Measurements from ENCODE around the gene RAI14. TPM values are rescaled to one million over a fixed set of nuclear protein-coding genes. Genes with fewer than 3 reads are reported as not detected.

RAI14 gene
- total and polyA plus RNA-seq, 2 donors (not counting 1 experiment from before 2014, with no cell fraction given), result 98.7 to 125 TPM

DNA sequence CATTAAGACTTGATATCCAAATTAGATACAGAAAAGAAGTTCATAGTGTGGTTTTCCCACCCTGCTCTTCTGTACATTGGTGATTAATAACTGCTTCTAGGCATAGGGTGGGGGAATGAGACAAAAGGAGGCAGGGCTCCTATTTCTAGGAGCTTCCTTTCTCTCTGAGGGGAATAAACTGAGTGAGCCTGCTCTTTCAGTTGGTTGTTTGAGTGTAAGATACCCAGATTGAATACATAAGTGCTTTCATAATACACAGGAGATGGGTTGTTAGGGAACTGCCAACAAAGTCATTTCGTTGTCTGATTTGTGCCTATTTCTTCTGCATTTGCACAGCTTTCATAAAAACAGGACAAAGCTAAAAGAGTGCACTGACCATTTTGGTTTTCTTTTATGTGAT lies 133.9 kb downstream of the RAI14 start:
- H3K9ac ChIP-seq (ENCODE audit: insufficient read depth, low read length), result no peak overlapping the region
- TF ChIP-seq EZH2 (IDR thresholded peaks at IDR 0.05; ENCODE audit: low read length, missing control alignments), result no peak
- TF ChIP-seq, protein P1, sequence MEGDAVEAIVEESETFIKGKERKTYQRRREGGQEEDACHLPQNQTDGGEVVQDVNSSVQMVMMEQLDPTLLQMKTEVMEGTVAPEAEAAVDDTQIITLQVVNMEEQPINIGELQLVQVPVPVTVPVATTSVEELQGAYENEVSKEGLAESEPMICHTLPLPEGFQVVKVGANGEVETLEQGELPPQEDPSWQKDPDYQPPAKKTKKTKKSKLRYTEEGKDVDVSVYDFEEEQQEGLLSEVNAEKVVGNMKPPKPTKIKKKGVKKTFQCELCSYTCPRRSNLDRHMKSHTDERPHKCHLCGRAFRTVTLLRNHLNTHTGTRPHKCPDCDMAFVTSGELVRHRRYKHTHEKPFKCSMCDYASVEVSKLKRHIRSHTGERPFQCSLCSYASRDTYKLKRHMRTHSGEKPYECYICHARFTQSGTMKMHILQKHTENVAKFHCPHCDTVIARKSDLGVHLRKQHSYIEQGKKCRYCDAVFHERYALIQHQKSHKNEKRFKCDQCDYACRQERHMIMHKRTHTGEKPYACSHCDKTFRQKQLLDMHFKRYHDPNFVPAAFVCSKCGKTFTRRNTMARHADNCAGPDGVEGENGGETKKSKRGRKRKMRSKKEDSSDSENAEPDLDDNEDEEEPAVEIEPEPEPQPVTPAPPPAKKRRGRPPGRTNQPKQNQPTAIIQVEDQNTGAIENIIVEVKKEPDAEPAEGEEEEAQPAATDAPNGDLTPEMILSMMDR (conservative IDR thresholded peaks at IDR 0.05 in 1 of 2, IDR thresholded peaks at IDR 0.05 in 1 of 2; ENCODE audit: low read depth in 1 of 2, low read length in 2 of 2), result no peak
- H3K27ac ChIP-seq (ENCODE audit: insufficient read depth, low read length), result no peak overlapping the region
- H3K4me1 ChIP-seq (ENCODE audit: control insufficient read depth, extremely low read depth, insufficient read depth, low read length), result peaks cover 8% of the 10 kb centered on the region
- peaks cover 36% of the 10 kb centered on the region for H3K79me2 ChIP-seq (ENCODE audit: control insufficient read depth, insufficient read depth, low read length)
- peak in 1 of 2 donors; percentile 34 for DNase-seq (ENCODE audit: low read depth in 2 of 2)
- no peaks in the 10 kb centered on the region for H3K9me3 ChIP-seq (ENCODE audit: control insufficient read depth, insufficient read depth, low read depth, low read length)
- H3K27me3 ChIP-seq (ENCODE audit: control insufficient read depth, insufficient read depth, low read length), result no peaks in the 10 kb centered on the region
- no peaks in the 10 kb centered on the region for H3K36me3 ChIP-seq (ENCODE audit: control insufficient read depth, insufficient read depth, low read length)
- H2AFZ ChIP-seq (ENCODE audit: low read length), result no peak overlapping the region
- H4K20me1 ChIP-seq (ENCODE audit: control insufficient read depth, extremely low read depth, insufficient read depth, low read length), result no peaks in the 10 kb centered on the region
- no peak overlapping the region for H3K4me3 ChIP-seq (replicated peaks in 1 of 4; ENCODE audit: control extremely low read depth in 1 of 4, insufficient read depth in 1 of 4, low read depth in 3 of 4, low read length in 4 of 4)
- no peak overlapping the region for H3K4me2 ChIP-seq (ENCODE audit: extremely low read depth, insufficient read depth, low read length)

DNA sequence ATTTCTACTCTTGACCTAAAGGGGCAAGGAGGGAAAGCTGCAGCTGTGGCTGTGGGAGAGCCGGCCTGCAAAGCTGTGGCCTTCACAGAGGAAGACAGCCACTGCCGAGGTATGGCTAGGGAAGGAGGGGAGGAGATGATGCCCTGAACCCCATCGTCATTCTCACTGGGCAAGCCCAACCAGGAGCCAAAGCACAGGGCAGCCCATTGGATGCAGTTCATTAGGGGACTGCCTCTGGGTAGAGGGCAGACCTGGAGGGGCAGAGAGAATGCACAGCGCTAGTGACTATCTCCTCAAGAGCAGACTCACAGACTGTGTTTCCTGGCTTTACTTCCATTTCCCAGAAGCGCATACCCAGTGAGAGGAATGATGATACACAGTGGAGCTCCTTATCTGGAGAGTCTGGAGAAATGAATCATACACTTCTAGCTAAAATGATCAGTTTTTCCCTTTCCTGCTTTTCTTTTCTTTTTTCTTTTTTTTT lies 135.7 kb downstream of the RAI14 start:
- no peak overlapping the region for H3K4me3 ChIP-seq (replicated peaks in 1 of 4; ENCODE audit: control extremely low read depth in 1 of 4, insufficient read depth in 1 of 4, low read depth in 3 of 4, low read length in 4 of 4)
- no peak overlapping the region for H3K27ac ChIP-seq (ENCODE audit: insufficient read depth, low read length)
- peaks cover 36% of the 10 kb centered on the region for H3K79me2 ChIP-seq (ENCODE audit: control insufficient read depth, insufficient read depth, low read length)
- no peaks in the 10 kb centered on the region for H3K27me3 ChIP-seq (ENCODE audit: control insufficient read depth, insufficient read depth, low read length)
- H4K20me1 ChIP-seq (ENCODE audit: control insufficient read depth, extremely low read depth, insufficient read depth, low read length), result no peaks in the 10 kb centered on the region
- no peak overlapping the region for H3K9ac ChIP-seq (ENCODE audit: insufficient read depth, low read length)
- peak; percentile 18 to 93 for DNase-seq (ENCODE audit: low read depth in 2 of 2)
- H3K36me3 ChIP-seq (ENCODE audit: control insufficient read depth, insufficient read depth, low read length), result no peaks in the 10 kb centered on the region
- H2AFZ ChIP-seq (ENCODE audit: low read length), result no peak overlapping the region
- no peaks in the 10 kb centered on the region for H3K9me3 ChIP-seq (ENCODE audit: control insufficient read depth, insufficient read depth, low read depth, low read length)
- H3K4me2 ChIP-seq (ENCODE audit: extremely low read depth, insufficient read depth, low read length), result no peak overlapping the region
- peaks cover 8% of the 10 kb centered on the region for H3K4me1 ChIP-seq (ENCODE audit: control insufficient read depth, extremely low read depth, insufficient read depth, low read length)
- no peak for TF ChIP-seq EZH2 (IDR thresholded peaks at IDR 0.05; ENCODE audit: low read length, missing control alignments)

DNA sequence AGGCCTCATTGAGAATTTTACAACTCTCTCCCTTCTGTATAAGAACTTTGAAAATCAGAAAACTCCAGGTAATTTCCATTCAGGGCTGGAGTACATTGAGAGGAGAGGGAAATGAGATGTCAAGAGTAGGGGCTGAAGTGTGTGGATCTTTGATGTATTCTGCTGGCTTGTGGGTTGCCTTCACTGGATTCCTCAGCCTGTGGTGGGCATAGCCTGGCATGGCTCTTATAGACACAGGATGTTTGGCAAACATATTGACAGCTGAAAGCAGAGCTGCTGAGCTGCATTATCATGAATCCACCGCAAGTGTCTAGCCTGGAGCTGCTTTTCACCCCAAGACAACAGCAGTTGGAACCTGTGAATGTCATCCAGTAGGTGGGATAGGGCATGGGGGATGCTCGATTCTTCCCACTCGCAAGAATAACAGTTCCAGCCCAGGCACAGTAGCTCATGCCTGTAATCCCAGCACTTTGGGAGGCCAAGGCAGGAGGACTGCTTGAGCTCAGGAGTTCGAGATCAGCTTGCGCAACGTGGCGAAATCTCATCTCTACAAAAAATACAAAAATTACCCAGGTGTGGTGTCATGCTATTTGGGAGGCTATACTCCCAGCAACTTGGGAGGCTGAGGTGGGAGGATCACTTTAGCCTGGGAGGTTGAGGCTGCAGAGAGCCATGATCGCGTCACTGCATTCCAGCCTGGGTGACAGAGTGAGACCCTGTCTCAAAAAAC lies 146.9 kb downstream of the RAI14 start:
- Histone ChIP-seq H3K36me3 (ENCODE audit: control insufficient read depth, insufficient read depth, low read length) (peaks cover 17% of the 10 kb centered on the region), H3K4me2 (ENCODE audit: extremely low read depth, insufficient read depth, low read length) (no peak overlapping the region), H3K27ac (ENCODE audit: insufficient read depth, low read length) (no peak overlapping the region), H3K4me1 (ENCODE audit: control insufficient read depth, extremely low read depth, insufficient read depth, low read length) (no peaks in the 10 kb centered on the region), H3K9me3 (ENCODE audit: control insufficient read depth, insufficient read depth, low read depth, low read length) (no peaks in the 10 kb centered on the region), H4K20me1 (ENCODE audit: control insufficient read depth, extremely low read depth, insufficient read depth, low read length) (no peaks in the 10 kb centered on the region), H2AFZ (ENCODE audit: low read length) (no peak overlapping the region), H3K4me3 (replicated peaks in 1 of 4; ENCODE audit: control extremely low read depth in 1 of 4, insufficient read depth in 1 of 4, low read depth in 3 of 4, low read length in 4 of 4) (no peak overlapping the region), H3K79me2 (ENCODE audit: control insufficient read depth, insufficient read depth, low read length) (no peaks in the 10 kb centered on the region), H3K9ac (ENCODE audit: insufficient read depth, low read length) (no peak overlapping the region), H3K27me3 (ENCODE audit: control insufficient read depth, insufficient read depth, low read length) (no peaks in the 10 kb centered on the region)
- TF ChIP-seq, protein P1 (conservative IDR thresholded peaks at IDR 0.05 in 1 of 2, IDR thresholded peaks at IDR 0.05 in 1 of 2; ENCODE audit: low read depth in 1 of 2, low read length in 2 of 2), result no peak
- DNase-seq (ENCODE audit: low read depth in 2 of 2), result no peak
